Thyroid gland (tissue), 4 donors: Measurements from ENCODE around the gene MKI67.

ENCODE experiments used
- CTCF ChIP-seq, 6 experiments: fragments of 200-600 bp in 3 of 6; fragments of 450-650 bp in 3 of 6; sonication (generic) in 3 of 6; IDR thresholded peaks; one replicate each; pipeline ENCODE4 v1.5.1; 2016 to 2019; ENCODE audit warnings: antibody characterized with exemption in 6 of 6, mild to moderate bottlenecking in 2 of 6, inconsistent platforms in 1 of 6, moderate library complexity in 1 of 6
- POLR2A ChIP-seq, 2 donors: fragments of 450-650 bp; IDR thresholded peaks; one replicate each; pipeline ENCODE4 v1.6.1; 2017; ENCODE audit warnings: antibody characterized with exemption in 2 of 2, mild to moderate bottlenecking in 2 of 2, moderate library complexity in 1 of 2

GRCh38 chr10:128095753-128096469, 30.3 kb downstream of the MKI67 start:
- TF ChIP-seq POLR2A (IDR thresholded peaks at IDR 0.05) (no peak), CTCF (IDR thresholded peaks at IDR 0.05) (no peak)
